ENCODE results near the gene BBLN.
"Not testable (repeated sequence)": the region's sequence is repeated elsewhere in the genome, so short reads cannot be mapped to it uniquely, and the experiment has no call there.

Gene BBLN

DNA sequence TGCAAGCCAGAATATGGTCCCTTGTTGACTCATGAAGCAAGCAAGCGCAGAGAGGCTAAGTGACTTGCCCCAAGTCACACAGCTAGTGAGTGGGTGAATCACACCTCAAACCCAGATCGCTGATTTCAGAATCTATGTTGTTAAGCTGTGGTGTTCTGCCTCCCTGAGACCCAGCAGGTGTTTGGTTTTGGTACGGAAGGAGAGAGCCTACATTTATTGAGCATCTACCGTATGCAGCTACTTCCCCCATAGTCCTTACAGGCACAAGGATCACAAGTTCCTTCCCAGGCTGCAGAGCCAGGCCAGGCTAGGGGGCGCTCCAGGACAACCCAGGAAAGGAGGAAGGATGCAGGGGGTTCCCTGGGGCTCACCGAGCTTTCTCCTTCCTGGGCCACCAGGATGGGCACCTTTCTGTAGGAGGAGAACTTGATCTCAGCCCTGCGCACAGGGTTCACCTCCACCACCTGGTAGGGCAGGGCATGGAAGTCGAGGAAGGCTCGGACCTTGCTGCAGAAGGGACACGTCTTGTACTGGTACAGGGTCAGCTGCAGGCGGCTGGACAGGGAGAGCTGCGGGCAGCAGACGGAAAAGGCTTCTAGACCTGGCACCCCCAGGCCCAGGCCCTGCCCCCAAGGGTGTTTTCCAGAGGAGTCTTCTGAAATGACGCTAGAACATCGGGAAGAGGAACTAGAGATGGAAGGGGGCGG is 35.0 kb upstream of the BBLN start:
- peak; percentile 68 for DNase-seq

DNA sequence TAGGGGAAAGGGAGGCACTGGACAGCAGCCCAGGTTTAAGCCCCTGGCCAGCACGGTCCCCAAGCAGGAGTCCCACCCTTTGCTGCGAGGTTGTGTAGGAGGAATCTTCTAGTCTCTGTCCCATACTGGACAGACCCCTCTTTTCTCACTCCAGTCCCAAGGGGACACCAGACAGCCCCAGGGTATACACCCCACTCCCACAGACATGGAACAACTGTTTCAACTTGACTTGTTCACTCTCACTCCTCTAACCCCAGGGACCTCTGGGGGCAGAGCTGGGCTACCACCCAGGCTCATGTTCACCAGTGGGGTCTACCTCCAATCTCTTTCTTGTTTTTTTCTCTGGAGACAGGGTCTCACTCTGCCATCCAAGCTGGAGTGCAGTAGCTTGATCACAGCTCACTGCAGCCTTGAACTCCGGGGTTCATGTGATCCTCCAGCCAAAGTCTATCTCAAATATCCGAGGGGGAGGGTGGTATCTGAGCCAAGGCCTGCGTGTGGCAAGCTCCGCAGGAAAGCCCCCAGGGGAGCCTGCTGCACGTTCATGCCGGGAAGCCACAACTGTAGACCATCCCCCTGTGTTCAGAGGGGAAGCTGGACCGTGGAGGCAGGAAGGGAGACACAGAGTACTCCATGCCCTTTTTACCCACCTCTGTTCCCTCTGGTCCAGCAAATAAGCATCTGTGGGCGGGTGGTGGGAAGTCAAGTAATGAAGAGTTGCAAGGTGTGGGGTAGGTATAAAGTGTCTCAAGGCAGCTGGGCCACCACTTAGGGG is 34.3 kb upstream of the BBLN start:
- no peak for DNase-seq

DNA sequence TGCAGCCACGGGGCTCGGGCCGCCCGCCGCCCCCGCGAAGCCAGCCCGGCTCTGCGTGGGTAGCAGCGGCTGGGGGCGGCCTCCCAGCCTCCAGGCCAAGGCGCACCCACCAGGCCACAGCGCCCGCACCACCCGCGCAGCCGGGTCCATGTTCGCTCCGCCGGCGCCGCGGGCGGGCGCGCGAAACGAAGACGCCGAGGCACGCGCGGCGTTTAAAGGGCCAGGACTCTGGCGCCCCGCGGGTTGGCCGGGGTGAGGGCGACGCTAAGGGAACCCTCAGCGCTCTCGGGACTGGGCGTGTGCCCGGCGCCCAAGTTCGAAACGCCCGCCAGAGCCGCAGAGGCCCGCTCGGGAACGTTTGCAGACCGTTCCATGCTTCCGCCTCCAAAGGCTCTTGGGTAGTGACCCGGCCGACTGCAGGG is 32.5 kb upstream of the BBLN start, which contains the start of gene PTGES2:
Gene PTGES2, minus strand, starts transcription at position 162 of the 422 bp plus-strand sequence. Its CDS starts 12 bp downstream, at position 150.
- DNase-seq: peak; percentile 92

GRCh38 chr9:128127990-128128835 is 31.9 kb upstream of the BBLN start:
- peak; percentile 89 for DNase-seq

- no peak for DNase-seq
These were observed 31.1 kb upstream of the BBLN start for GRCh38 chr9:128128836-128129590.

DNA sequence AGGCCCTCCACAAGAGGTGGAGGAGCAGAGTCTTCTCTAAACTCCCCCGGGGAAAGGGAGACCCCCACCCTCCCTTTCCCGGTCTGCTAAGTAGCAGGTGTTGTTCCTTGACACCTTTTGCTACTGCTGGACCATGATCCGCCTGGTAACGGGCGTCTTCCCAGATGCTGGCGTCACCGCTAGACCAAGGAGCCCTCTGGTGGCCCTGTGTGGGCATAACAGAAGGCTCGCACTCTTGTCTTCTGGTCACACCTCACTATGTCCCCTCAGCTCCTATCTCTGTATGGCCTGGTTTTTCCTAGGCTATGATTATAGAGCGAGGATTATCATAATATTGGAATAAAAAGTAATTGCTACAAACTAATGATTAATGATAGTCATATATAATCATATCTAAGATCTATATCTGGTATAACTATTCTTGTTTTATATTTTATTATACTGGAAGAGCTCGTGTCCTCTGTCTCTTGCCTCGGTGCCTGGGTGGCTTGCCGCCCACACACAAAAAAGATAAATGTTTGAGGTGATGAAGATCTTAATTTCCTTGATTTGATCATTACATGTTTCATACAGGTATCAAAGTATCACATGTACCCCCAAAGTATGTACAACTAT is 30.0 kb upstream of the BBLN start:
- not testable (repeated sequence) for DNase-seq

DNA sequence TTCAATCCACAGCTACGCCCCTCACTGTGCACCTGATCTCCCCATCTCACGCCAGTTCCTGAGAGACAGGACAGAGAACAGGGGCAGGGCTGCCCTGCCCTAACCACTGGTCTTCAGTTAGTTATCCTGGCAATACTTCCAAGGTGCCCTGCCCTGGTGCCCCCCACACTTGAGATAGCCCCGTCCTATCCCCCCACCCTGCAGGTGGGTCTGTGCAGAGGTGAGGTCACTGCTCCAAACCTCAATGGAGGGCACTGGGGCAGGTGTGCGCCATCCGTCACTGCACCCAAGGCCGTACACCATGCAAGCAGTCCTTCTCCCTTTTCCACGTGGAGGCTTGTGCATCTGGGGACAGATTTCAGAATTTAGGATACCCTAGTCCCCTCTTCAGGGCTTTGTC is 29.4 kb upstream of the BBLN start:
- not testable (repeated sequence) for DNase-seq

DNA sequence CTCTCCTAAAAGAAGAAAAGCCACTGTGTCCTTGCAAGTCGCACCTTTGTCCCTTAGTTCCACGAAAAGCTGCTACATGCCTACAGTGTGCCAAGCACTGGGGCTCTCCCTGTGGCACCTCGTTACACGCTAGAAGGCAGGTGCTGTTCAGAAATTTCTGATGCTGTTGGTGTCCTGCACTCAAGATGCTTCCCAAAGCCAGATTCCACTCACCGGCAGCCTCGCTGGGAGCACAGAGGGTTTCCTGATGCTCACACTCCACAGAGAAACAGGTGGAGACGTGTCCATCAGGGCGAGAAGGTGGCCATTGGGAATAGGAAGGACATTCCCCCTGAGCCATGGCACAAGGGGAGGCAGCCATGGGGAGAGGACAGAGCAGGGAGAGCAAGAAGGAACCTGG is 28.7 kb upstream of the BBLN start:
- DNase-seq: not testable (repeated sequence)

GRCh38 chr9:128132139-128132538 is 27.9 kb upstream of the BBLN start:
- DNase-seq: not testable (repeated sequence)

DNA sequence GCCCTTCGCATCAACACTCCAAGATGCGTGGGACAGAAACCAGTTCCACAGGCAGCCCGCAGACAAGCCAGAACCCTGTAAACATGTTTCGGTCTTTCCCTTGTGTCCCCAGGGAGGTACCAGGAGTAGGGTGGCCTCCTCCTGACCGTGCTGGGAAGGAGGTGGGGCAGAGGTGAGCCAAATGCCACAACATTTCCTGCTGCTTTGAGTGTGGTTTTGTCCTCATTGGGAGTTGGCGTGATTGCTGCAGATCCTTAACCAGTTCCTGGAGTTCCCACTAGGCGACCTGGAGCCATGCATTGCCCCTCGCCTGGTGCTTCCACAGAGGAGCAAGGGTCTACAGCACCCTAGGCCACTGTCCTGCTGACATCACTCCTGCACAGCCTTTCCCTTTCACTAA is 24.5 kb upstream of the BBLN start:
- not testable (repeated sequence) for DNase-seq

- no peak for DNase-seq
These were observed 23.0 kb upstream of the BBLN start for GRCh38 chr9:128136816-128137793.

GRCh38 chr9:128138001-128138400 is 22.1 kb upstream of the BBLN start:
- no peak for DNase-seq

- DNase-seq: no peak
These were observed 20.4 kb upstream of the BBLN start for GRCh38 chr9:128139621-128140020.

- no peak for DNase-seq
These were observed 18.5 kb upstream of the BBLN start for GRCh38 chr9:128141604-128142003.

- no peak for DNase-seq
These were observed 18.0 kb upstream of the BBLN start for GRCh38 chr9:128142061-128142460.

GRCh38 chr9:128142596-128142995 is 17.5 kb upstream of the BBLN start:
- DNase-seq: no peak

DNA sequence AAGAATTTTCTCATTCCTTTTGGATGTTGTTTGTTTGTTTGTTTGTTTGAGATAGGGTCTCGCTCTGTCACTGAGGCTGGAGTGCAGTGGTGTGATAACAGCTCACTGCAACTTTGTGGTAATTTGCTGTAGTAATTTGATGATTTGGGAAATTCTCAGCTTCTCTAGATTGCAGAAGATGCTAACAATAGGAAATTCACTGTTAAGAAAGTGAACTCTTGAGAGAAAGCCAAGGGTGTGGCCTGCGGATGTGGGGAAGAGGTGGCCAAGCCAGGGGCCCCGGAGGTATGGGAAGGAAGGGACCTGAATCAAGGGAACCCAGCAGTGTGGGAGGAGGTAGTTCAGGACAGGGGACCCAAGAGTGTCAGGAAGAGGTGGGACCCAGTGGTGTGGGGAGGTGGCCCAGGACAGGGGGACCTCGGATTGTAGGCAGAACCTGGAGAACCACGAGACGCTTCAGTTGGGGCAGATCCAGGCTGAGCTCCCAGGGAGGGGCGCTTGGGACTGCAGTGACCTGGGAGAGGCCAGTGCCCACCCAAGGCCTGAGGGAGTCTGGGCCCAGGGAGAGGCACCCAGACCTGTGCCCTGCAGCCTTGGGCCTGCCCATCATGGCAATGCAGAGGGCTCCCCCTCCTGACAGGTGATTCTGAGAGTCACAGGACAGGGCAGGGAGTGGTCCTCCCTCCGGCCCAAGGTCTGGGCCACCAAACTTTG is 16.4 kb upstream of the BBLN start:
- DNase-seq: no peak

- DNase-seq: no peak
These were observed 15.6 kb upstream of the BBLN start for GRCh38 chr9:128144239-128145181.

DNA sequence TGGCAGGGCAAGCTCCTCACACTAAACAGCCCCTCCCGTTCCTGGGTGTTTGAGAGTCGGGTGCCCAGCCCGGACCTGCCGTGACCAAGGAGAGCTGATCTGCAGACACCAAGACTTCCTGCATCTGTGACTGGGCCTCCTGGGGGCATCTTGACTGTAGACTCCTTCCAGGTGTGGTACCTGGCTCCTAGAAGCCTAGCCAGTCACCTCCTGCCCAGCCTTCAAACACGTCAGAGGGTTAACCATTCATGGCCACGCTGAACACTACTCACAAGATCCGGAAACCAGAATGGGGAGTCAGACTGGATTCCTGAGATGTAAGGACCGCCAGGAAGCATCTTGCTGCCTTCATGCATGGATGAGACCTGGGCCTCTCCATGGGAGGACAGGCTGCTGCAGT is 14.5 kb upstream of the BBLN start:
- no peak for DNase-seq
